GM21381 (cell line): ENCODE results near the gene THADA.
A peak's percentile ranks its signal among the peaks of the same experiment; 100 is the strongest.
"Not testable (repeated sequence)": the region's sequence is repeated elsewhere in the genome, so short reads cannot be mapped to it uniquely, and the experiment has no call there.

Source experiments
- ATAC-seq: cut with Tn5 transposase; IDR thresholded peaks from one replicate; pipeline ENCODE4 v1.9.1; 2021; ENCODE audit warnings: mild to moderate bottlenecking, moderate library complexity; ENCODE audit not compliant: unreplicated experiment

Gene THADA

DNA sequence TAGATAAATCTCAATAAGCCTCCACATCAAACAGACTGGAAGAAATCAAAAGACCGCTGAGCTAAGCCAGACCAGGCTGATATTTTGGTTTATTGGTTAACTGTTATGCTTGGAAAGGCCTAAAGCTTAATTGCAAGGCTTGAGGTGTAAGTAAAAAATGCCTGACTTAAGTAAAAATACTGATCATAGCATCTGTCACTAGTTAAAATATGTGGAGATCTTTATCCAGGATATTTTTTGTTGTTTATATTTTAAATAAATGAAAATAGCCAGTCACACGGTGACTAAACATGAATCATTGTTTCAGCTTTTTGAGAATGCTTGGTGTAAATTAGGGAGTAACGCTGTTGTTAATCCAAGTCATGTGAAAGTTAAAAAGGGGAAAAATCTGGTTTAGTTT is 127.9 kb downstream of the THADA start:
- ATAC-seq: no peak

DNA sequence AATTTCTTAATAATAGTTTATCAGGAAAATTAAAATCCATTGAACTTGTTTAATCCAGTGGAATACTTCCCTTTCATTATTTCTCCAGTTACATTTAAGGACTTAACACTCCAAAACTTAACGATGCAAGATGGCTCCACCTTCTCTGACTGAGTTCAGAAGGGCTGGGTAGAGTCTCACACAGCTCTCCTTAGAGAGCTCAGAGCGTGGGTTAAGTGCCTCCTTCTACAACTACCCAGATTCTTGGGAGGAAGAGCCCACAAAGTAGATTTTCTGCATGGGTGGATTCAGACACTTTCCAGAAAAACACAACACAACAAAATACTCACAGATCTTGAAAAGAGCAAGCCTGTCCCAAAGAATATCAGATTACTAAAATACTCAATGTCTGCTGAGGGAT is 130.6 kb downstream of the THADA start:
- ATAC-seq: no peak

DNA sequence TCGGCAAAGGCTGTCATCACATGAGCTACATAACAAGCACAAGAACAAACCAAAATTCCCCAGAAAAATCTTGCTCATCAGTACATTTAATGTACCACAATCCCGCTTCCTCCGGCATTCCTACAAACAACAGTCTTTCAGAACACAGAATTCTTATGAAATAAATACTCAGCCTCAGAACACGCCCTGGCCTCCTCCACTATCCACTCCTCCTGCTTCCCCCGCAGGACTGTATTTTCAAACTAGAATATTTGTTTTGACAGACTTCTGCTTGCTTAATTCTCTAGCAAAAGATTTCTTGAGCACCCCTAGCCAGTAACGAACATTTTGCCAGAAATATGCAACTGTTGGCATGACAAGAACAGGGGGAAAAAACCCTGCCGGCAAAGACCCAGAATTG is 131.2 kb downstream of the THADA start:
- no peak for ATAC-seq

DNA sequence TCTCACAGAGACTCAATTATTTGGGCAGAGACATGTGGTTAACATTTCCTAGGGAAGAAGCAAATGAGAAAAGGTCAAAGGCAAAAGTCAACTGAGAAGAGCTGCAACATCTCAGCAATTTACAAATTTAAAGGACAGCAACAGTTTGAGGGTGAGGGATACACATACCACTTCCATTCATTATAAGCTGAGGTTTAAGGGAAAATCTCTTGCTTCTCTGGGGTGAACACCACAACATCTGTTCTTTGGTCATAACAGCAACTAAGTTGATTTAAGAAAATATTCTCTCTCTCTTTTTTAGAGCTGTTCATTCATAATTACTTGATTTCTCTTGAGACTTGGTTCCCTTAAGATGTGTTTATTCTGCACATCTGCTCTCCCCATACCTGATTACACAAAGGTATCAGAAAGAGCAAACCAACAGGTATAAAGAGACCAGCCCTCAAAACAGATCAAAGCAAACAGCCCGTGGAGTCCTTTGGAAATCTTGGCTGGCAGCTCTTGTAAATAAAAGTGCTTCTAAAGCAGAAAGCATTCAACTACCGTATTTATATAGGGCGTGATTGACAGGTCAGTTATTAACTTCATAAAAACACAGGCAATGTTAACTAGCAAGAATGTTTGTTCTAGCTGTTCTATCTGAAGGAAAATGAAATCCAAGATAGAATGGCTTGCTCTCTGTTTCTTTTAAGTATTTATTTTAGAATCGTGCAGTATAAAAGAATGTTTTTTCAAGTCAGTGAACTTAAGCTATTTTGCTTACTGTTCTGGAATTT is 132.8 kb downstream of the THADA start:
- no peak for ATAC-seq

DNA sequence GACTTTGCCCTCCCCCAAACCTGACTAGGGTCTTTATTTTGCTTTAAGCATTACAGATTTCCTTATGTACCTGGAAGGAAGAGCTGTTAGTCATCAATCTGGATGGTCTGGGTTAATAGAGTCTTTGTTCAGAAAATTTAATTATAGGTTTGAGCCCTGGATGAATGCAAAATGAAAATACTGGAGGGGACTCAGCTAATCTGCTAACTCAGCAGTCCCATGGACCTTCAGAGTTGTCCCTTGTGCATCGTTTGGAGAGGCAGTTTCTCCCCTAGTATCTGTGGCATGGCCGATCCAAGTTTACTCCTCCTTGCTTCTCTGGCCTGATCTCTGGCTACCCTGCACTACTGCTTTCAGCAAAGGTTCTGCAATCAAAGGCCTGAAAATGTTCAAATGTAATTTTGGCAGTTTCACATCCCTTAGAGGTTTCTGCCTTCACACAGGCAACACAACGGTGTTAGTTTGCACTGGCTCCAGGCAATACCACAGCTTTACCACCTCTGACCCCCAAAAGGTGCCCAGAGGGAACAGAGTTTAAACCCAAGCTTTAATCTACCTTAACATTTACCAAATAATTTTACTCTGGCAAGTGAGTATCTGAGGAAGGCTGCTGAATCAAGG is 134.3 kb downstream of the THADA start:
- peak; percentile 82 for ATAC-seq

DNA sequence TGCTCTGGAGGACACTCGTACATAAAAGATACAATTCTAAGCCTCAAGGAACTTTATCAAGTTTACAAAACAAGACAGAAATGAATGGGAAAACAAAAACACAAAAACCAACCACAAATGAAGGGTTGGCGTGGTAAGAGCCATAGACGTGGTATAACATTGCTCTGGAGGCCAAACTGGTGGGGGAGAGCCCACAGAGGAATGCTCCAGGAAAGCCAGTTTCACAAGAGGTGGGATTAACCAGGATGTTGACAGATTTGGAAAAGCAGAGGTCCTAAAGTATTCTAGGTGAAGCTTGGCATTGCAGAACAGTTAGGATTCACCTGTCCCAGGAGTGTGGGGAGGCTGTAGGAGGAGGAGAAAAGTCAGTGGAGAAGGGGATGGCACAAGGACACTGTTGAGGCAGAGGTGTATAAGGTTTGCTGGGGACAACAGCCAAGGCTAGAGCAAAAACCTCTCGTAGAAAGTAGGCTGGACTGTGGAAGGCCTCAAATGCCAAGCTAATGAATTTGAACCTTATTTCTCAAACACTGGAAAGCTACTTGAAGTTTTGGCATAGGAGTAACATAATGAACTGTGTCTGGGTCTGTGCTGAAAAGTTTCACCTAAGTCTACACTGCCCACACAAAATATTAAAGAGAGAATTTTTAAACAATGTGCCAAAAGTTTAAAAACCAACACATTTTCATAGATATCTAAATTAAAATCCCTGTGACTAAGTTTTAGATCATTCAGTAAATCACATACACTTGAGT is 135.1 kb downstream of the THADA start:
- ATAC-seq: no peak

DNA sequence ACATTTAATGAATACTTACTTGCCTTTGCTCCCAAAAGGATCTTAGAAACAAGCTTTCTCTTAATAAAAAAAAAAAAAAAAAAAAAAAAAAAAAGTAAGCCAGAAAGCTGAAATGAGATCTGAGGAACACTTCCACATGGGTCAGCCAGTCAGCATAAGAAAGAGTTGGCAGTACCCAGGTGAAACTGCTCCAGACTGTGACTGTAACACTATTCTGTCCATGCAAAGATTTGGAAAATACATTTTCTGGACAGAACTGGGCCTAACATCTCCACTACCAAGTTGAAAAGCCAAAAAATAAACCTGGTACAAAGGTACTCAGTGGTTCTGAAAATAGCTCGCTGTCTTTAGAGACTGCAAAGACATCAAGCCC is 135.7 kb downstream of the THADA start:
- ATAC-seq: no peak

DNA sequence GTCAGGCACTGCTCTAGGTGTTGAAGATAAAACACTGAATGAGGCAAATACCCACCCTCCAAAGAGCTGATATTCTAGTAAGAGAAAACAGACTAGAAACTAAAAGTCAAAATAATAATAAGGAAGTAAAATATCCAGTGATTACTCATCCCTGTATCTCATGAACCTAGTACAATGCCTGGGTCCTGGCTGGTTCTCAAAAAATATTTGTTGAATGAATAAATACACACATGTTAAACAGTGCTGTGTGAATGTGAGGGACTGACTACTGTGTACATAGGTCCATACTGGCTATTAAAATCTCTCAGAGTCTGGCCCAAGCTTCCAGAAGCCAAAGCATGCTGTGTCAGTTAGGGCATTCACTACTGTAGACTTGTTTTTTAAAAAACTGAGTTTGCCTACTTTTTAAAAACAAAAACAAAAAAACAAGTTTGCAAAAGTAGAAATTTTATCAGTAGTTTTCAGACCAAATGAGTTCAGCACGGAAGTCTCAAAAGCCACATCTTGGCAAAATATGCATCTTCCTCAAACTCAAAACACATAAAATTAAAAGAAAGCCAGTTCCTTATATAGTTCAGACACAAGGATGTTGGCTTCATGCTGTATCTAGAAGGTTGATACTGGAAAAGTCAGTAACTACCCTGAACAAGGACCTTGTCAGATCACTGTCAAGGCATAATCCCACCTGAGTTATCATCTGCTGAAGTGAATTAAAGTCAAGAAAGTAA is 136.2 kb downstream of the THADA start:
- no peak for ATAC-seq

DNA sequence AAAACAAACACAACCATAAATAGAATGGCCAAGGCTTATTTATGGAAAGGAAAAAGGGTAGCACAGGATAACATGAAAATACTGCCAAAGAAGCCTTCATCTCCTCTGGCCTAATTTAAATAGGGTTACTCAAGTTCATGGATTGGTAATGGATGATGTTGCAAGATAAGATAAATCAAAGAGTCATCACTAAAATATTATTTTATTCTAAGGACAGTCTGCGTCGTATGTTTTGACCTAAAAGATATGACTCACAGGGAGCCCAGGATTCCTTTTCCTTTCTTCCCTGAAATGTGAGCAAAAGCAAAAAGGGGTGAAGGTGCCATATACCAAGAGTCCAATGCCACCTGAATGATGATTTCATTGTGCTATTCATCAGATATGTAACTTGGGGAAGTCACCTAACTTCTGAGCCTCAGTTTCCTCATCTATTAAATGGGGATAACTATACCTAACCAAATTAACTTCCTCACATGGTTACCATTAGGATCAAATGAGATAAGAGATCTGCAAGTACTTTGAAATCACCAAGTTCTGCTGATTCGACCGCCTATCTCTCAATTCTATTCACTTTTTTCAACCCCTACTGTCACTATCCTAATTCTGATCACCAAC is 137.7 kb downstream of the THADA start:
- ATAC-seq: no peak

DNA sequence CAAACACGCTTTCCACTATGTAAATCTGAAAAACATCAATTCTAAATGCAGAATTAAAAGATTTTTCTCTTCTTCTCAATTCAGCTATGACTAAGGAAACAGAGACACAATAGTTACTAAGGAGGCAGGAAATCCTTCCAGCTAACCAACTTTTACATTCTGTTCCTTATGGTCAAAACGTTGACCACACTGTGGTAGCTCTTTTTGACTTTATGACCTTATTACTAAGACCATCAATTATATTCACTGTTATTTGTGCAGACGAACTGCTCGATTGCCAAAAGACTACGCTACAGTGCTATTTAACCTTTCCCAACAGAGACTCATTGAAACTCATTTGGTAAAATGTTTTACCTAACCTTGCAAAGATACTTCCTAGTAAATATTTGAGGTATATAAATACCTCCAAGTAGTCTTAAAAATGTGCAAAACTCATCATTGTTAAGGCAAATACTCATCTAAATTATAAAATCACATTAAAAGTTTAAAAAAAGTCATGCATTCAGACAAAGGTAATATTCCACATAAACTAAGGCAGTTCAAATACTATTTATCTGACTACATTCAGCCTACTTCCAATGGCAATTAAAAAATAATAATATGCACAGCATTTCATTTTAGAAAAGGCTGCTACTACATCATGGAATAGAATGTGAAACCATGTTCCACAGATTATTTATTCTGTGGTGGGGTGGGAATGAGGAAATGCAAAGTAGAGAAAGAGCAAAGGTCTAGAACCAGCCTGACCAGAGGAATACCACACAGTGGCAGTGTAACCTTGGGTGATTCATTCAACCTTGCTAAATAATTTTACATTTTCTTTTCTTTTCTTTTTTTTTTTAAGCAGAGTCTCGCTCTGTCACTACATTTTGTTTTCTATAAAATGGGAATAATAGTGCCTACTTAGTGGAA is 139.9 kb downstream of the THADA start:
- no peak for ATAC-seq

DNA sequence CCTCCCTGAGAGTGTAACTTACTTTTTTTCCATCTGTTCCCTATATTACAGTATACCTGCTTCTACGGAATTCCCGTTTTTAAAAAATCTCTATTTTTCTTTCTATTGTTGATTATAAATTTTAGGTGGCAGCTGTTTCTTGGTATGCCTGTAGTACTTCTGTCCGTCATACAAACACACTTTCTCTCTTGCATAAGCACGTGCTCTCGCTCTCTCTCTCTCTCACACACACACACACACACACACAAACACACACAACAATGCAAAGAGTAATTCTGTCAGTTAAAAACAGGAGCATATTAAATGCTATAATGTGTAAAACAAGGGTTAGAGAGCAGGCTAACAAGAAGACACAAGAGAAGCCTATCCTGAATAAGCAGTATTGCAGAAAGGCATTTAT is 140.5 kb downstream of the THADA start:
- ATAC-seq: no peak

DNA sequence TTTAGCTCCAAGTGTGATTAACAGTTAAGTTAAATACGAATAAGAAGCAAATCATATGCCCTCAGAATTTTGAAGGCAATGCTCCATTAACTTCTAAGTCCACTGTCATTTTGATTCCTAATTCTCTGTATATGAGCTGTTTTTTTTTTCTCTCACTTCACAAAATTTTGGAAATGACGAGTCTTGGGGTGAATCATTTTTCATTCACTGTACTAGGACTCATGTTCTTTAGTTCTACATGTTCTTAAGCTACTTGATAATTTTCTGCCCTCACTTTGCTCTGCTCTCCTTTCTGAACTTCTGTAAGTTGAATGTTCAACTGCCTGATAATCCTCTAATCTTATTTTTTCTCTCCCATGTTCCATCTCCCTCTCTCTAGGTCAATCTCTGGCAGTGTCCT is 141.0 kb downstream of the THADA start:
- ATAC-seq: no peak

DNA sequence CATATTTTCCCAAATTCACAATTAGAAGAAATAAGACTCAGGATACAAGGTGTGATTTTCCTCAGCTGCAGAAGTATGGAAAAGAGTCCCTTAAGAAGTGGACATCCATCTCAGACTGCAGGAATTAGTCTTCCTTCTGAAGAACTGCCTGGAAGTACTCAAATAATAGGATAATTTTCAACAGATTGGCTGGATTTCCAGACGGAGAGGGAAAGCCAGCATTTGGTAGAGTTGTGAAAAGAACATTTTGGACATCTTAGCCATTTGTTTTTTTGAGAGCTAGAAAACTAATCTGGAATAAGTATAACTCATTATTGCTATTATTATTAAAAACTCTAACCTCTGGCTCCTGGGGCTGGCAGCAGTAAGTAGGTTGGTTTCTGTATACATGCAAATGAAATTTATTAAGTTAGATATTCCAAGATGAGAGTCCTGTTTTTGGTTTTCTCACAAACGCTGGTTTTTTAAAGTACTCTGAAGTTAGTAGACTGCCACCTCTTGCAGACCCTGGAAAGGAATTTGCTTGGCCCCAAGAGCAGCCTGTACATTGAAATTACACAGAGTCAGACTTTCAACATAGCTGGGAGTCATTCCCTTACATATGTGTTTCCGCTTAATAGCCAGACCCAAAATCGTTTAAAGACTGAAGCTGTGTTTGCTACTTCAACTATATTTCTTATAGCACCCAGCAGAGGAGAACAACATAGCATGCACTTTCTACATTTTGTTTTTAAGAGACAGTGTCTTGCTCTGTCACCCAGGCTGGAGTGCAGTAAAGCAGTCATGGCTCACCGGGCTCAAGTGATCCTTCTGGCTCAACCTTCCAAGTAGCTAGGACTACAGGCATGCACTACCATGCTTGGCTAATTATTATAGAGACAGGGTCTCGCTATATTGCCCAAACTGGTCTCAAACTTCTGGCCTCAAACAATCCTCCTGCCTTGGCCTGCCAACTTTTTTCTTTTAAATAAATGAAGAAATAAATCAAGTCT is 142.4 kb downstream of the THADA start:
- no peak for ATAC-seq

DNA sequence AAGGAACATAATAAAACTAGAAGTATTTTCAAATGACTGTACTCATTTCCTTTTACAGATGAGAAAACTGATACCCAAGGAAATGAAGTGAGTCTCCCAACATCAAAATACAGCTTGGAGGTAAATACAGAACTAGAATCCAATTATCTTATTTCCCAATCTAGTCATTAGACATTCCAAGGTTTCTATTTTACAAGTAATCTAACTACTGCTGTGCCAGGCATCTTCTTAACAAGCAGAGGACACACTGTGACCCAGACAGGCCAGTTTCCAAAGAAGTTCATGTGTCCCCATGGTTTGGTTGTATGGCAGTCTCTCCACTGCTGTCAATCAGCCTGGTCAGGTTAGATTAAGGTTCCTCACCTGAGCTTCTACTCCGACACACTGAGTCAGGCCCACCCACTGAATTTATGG is 143.5 kb downstream of the THADA start:
- no peak for ATAC-seq

DNA sequence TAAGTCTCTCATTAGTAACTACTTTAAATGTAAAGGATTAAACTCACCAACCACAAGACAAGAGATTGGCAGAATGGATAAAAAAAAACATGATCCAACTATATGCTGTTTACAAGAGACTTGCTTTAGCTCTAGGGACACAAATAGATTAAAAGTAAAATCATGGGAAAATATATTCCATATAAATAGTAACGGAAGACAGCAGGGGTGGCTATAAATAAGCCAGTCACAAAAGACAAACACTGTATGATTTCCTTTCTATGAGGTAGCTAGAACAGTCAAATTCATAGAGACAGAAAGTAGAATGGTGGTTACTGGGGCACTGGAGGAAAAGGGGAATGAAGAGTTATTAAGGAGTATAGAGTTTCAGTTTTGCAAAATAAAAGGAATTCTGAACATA is 145.2 kb downstream of the THADA start:
- no peak for ATAC-seq

DNA sequence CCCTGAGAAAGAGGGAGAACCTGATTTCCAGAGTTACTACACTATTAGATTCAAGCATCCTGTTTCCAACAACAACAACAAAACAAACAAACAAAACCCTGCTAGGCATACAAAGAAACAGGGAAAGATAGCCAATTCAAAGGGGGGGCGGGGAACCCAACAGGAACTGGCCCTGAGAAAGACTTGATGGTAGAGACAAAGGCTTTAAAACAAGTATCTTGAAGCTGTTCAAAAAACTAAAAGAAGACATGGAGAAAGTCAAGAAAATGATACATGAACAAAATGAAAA is 147.1 kb downstream of the THADA start:
- ATAC-seq: no peak

DNA sequence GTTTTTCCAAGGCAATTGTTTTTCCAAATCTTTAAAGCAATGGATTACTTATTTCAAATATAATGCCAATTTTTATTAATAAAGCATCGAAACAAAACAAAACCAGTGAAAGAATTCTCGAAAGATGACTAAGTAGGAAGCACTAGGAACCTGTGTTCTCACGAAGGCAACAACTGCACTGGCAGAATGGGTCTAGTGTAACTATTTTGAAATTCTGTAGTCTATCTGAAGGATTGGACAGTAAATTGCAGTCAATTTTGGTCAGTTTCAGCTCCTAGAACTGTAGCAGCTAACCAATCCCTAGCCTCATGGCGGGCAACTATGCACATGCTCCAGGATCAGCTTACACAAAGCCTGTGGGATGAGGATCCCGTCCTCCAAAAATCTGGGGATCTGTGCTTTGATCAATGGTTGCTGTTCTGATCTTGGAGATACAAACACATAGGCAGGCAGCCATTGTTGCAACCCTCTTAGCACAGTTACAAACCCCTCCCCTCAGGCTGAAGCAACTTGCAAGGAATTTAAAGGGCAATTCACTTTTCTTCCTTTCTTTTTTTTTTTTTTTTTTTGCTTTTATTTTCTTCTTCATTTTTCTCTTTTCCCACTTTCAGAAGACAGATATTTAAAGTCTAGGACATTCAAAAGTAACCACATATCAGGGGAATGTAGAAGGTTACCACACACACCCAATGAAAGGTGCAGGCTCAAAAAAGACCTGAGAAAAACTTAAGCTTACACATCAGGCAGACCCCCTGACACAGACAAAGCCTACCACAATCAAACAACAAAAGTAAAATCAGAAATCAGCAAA is 147.6 kb downstream of the THADA start:
- ATAC-seq: no peak

DNA sequence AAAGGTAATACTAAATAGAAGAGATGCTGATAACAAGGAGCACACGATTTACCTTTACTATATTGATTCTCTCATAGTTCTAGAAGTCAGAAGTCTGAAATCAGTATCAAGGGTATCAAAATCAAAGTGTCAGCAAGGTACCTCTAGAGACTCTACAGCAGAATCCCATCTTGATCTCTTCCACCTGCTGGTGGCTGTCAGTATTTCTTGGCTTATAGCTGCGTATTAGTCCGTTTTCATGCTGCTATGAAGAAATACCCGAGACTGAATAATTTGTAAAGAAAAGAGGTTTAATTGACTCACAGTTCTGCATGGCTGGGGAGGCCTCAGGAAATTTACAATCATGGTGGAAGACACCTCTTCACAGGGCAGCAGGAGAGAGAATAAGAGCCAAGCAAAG is 149.1 kb downstream of the THADA start:
- ATAC-seq: not testable (repeated sequence)
